Right lobe of liver (tissue), 6 donors: ENCODE data around the gene PADI3. TPM values are rescaled to one million over a fixed set of nuclear protein-coding genes. Genes with fewer than 3 reads are reported as not detected.

Source experiments
- ATAC-seq, 4 donors: fragments of 200-7000 bp; cut with Tn5 transposase; one replicate each; pipeline ENCODE4 v1.9.1; 2020; ENCODE audit warnings: mild to moderate bottlenecking in 4 of 4, moderate library complexity in 4 of 4
- DNase-seq, 3 donors: peaks; one replicate each; pipeline ENCODE4 v3.0.0-alpha.2; 2020
- H3K27ac ChIP-seq, 3 donors: fragments of 200-600 bp; one replicate each; pipeline ENCODE4 v1.8.0; 2022
- H3K27me3 ChIP-seq, 2 donors: fragments of 200-600 bp; one replicate each; pipeline ENCODE4 v1.8.0; 2022
- H3K36me3 ChIP-seq, 4 donors: fragments of 200-600 bp; sonication (generic) in 1 of 4; one replicate each; pipeline versions ENCODE4 v1.5.1 to v1.8.0; 2017 to 2022; ENCODE audit warnings: control low read depth in 1 of 4
- H3K4me1 ChIP-seq, 4 donors: fragments of 200-600 bp; sonication (generic) in 1 of 4; one replicate each; pipeline versions ENCODE4 v1.5.1 to v1.8.0; 2017 to 2022; ENCODE audit warnings: control low read depth in 1 of 4
- H3K4me3 ChIP-seq, 3 donors: fragments of 200-600 bp; one replicate each; pipeline ENCODE4 v1.8.0; 2022
- H3K9me3 ChIP-seq, 4 donors: fragments of 200-600 bp; sonication (generic) in 1 of 4; one replicate each; pipeline versions ENCODE4 v1.5.1 to v1.8.0; 2017 to 2022; ENCODE audit warnings: control low read depth in 1 of 4
- CTCF ChIP-seq, 4 donors: fragments of 200-600 bp in 3 of 4; fragments of 450-650 bp in 1 of 4; IDR thresholded peaks; one replicate each; pipeline versions ENCODE4 v1.5.1 to v1.8.0; 2016 to 2022; ENCODE audit warnings: antibody characterized with exemption in 4 of 4, mild to moderate bottlenecking in 2 of 4
- POLR2A ChIP-seq: fragments of 450-650 bp; IDR thresholded peaks from one replicate; pipeline ENCODE4 v1.6.1; 2017; ENCODE audit warnings: antibody characterized with exemption, mild to moderate bottlenecking
- WGBS: methylation state at CpG from one replicate; pipeline ENCODE4 v1.1.6; 2018; ENCODE audit warnings: low coverage, low lambda C conversion rate; ENCODE audit not compliant: insufficient coverage; ENCODE audit errors: missing lambda C conversion rate; 5-methylcytosine and 5-hydroxymethylcytosine counted together
- intact Hi-C, 2 donors: fragments of 100-400 bp; cut with DNase I; formaldehyde crosslinking; loops; one replicate each; pipeline versions ENCODE4 v1.11.2 to v1.14.1; 2022
- total RNA-seq, 6 experiments: library from RNA; depleted of rRNA in 2 of 6; stranded (reverse); fragments of >200 nt in 2 of 6; fragmentation: NEBNext Ultra II Directional in 3 of 6; extraction: Animal tissue kit (Norgen Biotek cat#: 25700) in 3 of 6; gene quantifications; one replicate each; pipeline versions ENCODE4 v1.1.0 to v1.2.4, GENCODE V29; 2016 to 2023
- donor health status: DM: no; HTN: yes; CAD: no.
- donor health status: DM: no; HTN: no; CAD: no.
- donor health status: DM: no; HTN: no; CAD: no.
- donor health status: DM: no; HTN: yes; CAD: no.
- donor health status: DM: no; HTN: yes; CAD: no.

PADI3 gene
- total RNA-seq, 6 experiments from 2014 or later: not detected

DNA sequence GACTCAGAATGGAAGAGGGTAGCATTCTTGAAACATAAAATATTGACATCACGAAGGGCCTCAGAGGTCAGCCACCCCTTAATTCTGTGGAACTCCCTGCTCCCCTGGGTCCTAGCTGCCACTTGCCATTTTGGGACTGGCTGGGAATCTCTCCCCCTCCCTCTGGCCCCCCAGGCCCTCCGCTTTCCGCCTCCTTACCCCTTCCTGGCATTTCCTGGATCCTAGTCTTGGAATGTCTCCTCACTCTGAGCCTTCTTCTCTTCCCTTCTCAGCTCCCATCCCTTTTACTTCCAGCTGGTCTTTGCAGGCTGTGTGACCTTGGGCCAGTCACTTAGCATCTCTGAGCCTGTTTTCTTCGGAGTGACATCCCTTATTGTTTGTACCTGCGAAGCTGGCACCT, 39.5 kb upstream of the PADI3 start:
- no peak overlapping the region for H3K4me3 ChIP-seq
- no peak overlapping the region for H3K27ac ChIP-seq
- no peaks in the 10 kb centered on the region for H3K4me1 ChIP-seq
- H3K9me3 ChIP-seq: no peaks in the 10 kb centered on the region
- no peaks in the 10 kb centered on the region for H3K36me3 ChIP-seq
- WGBS: 60% methylated on average over 4 of the region's 5 CpGs
- DNase-seq (no peak), ATAC-seq (no peak)
- no peak for TF ChIP-seq CTCF (IDR thresholded peaks at IDR 0.05)
- TF ChIP-seq POLR2A: no peak
- no peaks in the 10 kb centered on the region for H3K27me3 ChIP-seq
- intact Hi-C loops: no loop called here

GRCh38 chr1:17210176-17210575, 38.7 kb upstream of the PADI3 start:
- WGBS: 87% methylated on average over 7 of the region's 8 CpGs
- Histone ChIP-seq H3K27ac (no peak overlapping the region), H3K4me1 (no peaks in the 10 kb centered on the region), H3K9me3 (no peaks in the 10 kb centered on the region), H3K4me3 (no peak overlapping the region), H3K27me3 (no peaks in the 10 kb centered on the region), H3K36me3 (no peaks in the 10 kb centered on the region)
- intact Hi-C loops: no loop called here
- no peak for TF ChIP-seq POLR2A
- TF ChIP-seq CTCF (IDR thresholded peaks at IDR 0.05): no peak
- no peak for DNase-seq
- no peak for ATAC-seq

GRCh38 chr1:17211377-17211776, 37.5 kb upstream of the PADI3 start:
- no peak for DNase-seq
- no peaks in the 10 kb centered on the region for H3K9me3 ChIP-seq
- no peak overlapping the region for H3K27ac ChIP-seq
- no peak overlapping the region for H3K4me3 ChIP-seq
- intact Hi-C loops: no loop called here
- 100% methylated on average over 2 of the region's 5 CpGs for WGBS
- no peaks in the 10 kb centered on the region for H3K27me3 ChIP-seq
- no peak for ATAC-seq
- no peaks in the 10 kb centered on the region for H3K4me1 ChIP-seq
- no peaks in the 10 kb centered on the region for H3K36me3 ChIP-seq
- TF ChIP-seq CTCF (IDR thresholded peaks at IDR 0.05): no peak
- TF ChIP-seq POLR2A: no peak

DNA sequence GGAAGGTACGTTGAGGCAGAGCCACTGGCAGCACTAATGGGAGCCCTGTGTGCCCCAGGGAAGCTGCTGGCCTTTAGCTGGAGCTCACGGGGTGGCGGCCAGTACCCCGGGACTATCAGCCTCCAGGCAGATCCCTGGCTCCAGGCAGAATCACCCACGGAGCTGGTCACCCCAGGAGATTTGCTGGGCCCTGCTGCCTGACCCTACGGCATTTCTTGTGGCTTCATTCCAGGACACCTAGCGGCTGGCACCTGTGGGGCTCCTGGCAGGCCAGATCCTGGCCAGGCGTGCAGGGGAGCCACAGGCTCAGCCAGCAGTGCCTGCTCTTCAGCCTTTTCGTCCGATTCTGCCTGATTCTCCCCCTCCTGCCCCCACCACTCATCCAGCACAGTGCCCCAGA, 36.9 kb upstream of the PADI3 start:
- Histone ChIP-seq H3K36me3 (no peaks in the 10 kb centered on the region), H3K4me1 (no peaks in the 10 kb centered on the region), H3K27ac (no peak overlapping the region), H3K4me3 (no peak overlapping the region), H3K9me3 (no peaks in the 10 kb centered on the region), H3K27me3 (no peaks in the 10 kb centered on the region)
- intact Hi-C loops: no loop called here
- ATAC-seq: no peak
- no peak for DNase-seq
- TF ChIP-seq POLR2A (no peak), CTCF (IDR thresholded peaks at IDR 0.05) (no peak)
- WGBS: 14% methylated on average over 2 of the region's 10 CpGs

GRCh38 chr1:17212487-17213121, 36.3 kb upstream of the PADI3 start:
- DNase-seq (peak in 1 of 3 donors; percentile 39), ATAC-seq (peak in 1 of 4 donors; percentile 20)
- H3K9me3 ChIP-seq: no peaks in the 10 kb centered on the region
- intact Hi-C loops: no loop called here
- no peaks in the 10 kb centered on the region for H3K36me3 ChIP-seq
- no peak overlapping the region for H3K4me3 ChIP-seq
- no peak overlapping the region for H3K27ac ChIP-seq
- H3K27me3 ChIP-seq: no peaks in the 10 kb centered on the region
- WGBS: 28% methylated on average over 9 of the region's 13 CpGs
- H3K4me1 ChIP-seq: no peaks in the 10 kb centered on the region
- TF ChIP-seq CTCF (IDR thresholded peaks at IDR 0.05): no peak
- no peak for TF ChIP-seq POLR2A
